Heart right ventricle (tissue), 16 donors: Measurements from ENCODE around the gene CYP3A4. TPM values are rescaled to one million over a fixed set of nuclear protein-coding genes. Genes with fewer than 3 reads are reported as not detected.

Experiments used
- ATAC-seq, 8 donors: fragments of 200-7000 bp; cut with Tn5 transposase; one replicate each; pipeline ENCODE4 v1.9.1; 2020; ENCODE audit warnings: mild to moderate bottlenecking in 8 of 8, moderate library complexity in 8 of 8, moderate number of reproducible peaks in 1 of 8
- DNase-seq, 2 donors: peaks; one replicate each; pipeline ENCODE4 v3.0.0-alpha.2; 2020
- H3K27ac ChIP-seq, 10 donors: fragments of 200-600 bp; sonication (generic) in 2 of 10; one replicate each; pipeline versions ENCODE4 v1.5.0 to v1.8.0; 2020 to 2022; ENCODE audit warnings: mild to moderate bottlenecking in 3 of 10
- H3K27me3 ChIP-seq, 7 donors: fragments of 200-600 bp; one replicate each; pipeline ENCODE4 v1.8.0; 2021 to 2022; ENCODE audit warnings: mild to moderate bottlenecking in 2 of 7
- H3K36me3 ChIP-seq, 9 donors: fragments of 200-600 bp; sonication (generic) in 1 of 9; one replicate each; pipeline versions ENCODE4 v1.5.0 to v1.8.0; 2020 to 2022; ENCODE audit warnings: mild to moderate bottlenecking in 2 of 9
- H3K4me1 ChIP-seq, 9 donors: fragments of 200-600 bp; sonication (generic) in 1 of 9; one replicate each; pipeline versions ENCODE4 v1.5.0 to v1.8.0; 2020 to 2022; ENCODE audit warnings: mild to moderate bottlenecking in 4 of 9
- H3K4me3 ChIP-seq, 10 donors: fragments of 200-600 bp; sonication (generic) in 2 of 10; one replicate each; pipeline versions ENCODE4 v1.5.0 to v1.8.0; 2020 to 2022; ENCODE audit warnings: mild to moderate bottlenecking in 7 of 10, moderate library complexity in 2 of 10
- H3K9me3 ChIP-seq, 11 donors: fragments of 200-600 bp in 10 of 11; sonication (generic) in 2 of 11; one replicate each; pipeline versions ENCODE4 v1.5.0 to v1.8.0; 2013 to 2022; ENCODE audit warnings: mild to moderate bottlenecking in 2 of 11, control low read depth in 1 of 11, moderate library complexity in 1 of 11
- WGBS, 2 donors: extraction: QIAGEN DNeasy Blood & Tissue Kit; methylation state at CpG; one replicate each; pipeline ENCODE4 v1.1.7; 2013; ENCODE audit warnings: inconsistent platforms in 1 of 2; 5-methylcytosine and 5-hydroxymethylcytosine counted together
- intact Hi-C, 10 donors: fragments of 100-400 bp; cut with DNase I; formaldehyde crosslinking; loops; one replicate each; pipeline versions ENCODE4 v1.11.1 to v1.14.2; 2022
- polyA plus RNA-seq, 2 donors: library from polyadenylated mRNA; stranded (reverse); fragments of 200-250 nt; gene quantifications; one replicate each; pipeline ENCODE4 v1.2.3, GENCODE V29; 2013
- total RNA-seq, 10 donors: library from RNA; stranded (reverse); fragmentation: NEBNext Ultra II Directional in 3 of 10; extraction: Animal tissue kit (Norgen Biotek cat#: 25700) in 3 of 10; gene quantifications; one replicate each; pipeline versions ENCODE4 v1.2.1 to v1.2.4, GENCODE V29; 2021 to 2023
- TF ChIP-seq, protein P1 (sequence below), 9 donors: fragments of 200-600 bp; sonication (generic) in 2 of 9; IDR thresholded peaks; one replicate each; pipeline versions ENCODE4 v1.5.0 to v1.8.0; 2021 to 2022; ENCODE audit warnings: antibody characterized with exemption in 9 of 9, mild to moderate bottlenecking in 5 of 9, moderate library complexity in 1 of 9
- donor health status: Arrhythmogenic right ventricular cardiomyopathy.
- donor health status: ischemic (EF 13 %, LVEDD 7.1; RV severe dilation, severe dysfunction).
- donor health status: healthy with polysubstance abuse.
- donor health status: DM: no; HTN: yes; CAD: no.
- donor health status: DM: no; HTN: no; CAD: no.
- donor health status: ischemic (EF 25% LVEDD 6.9; RV normal size, moderate dysfunction).
- donor health status: ischemic (EF 25% LVEDD 5.7; RV mildly dilated, moderate dysfunction).
- donor health status: healthy.
- donor health status: DM: yes; HTN: yes; CAD: no.
- donor health status: Ischemic cardiomyopathy.
- donor health status: ischemic (EF 35%, LVEDD 5.7; RV mildly dilated, moderate dysfunction).
- donor health status: nonischemic (EF 11% LVEDD 7.7; RV severe dilation, severe dysfunction).
- donor health status: DM: yes; HTN: yes; CAD: no.
- donor health status: PGD.
- donor health status: ischemic (EF 29% LVEDD 5.4; RV normal size, mild dysfunction).
- donor health status: nonischemic (EF 23%, LVEDD 6.1; RV moderate dilation, normal function).

Gene CYP3A4
- total and polyA plus RNA-seq, 12 donors: not detected

DNA sequence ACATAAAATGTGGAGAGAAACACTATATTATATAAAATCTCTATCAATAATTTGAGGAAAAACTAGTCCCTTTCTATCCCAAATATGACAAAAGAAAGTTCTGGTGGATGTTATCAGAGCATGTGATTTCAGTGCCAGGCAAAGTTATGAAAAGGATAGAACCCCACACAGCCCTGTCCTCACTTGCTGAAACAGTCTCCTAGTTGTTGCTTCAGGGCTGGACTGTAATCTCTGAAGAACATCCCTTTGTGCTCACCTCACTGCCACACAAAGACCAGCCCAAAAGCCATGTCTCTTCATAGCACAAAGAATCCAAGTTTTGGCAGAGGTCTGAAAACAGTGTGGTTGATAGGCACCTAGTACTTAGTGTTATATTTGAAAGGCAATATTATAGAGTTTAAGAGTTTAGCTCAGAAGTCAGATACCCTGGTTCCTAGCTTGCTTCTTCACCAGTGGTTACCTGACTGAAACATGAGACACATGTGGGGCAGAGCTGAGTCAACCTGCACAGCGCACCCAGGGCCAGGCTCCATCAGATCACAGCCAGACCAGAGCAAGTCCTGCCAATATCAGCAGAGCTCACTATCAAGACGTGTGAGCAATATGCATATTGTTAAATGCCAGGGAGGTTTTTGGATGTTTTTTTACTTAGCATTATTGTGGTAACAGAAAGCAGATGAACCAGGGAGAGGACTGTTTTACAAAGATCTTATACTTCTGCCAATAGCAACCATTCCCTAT, 74.0 kb downstream of the CYP3A4 start:
- TF ChIP-seq, protein P1, sequence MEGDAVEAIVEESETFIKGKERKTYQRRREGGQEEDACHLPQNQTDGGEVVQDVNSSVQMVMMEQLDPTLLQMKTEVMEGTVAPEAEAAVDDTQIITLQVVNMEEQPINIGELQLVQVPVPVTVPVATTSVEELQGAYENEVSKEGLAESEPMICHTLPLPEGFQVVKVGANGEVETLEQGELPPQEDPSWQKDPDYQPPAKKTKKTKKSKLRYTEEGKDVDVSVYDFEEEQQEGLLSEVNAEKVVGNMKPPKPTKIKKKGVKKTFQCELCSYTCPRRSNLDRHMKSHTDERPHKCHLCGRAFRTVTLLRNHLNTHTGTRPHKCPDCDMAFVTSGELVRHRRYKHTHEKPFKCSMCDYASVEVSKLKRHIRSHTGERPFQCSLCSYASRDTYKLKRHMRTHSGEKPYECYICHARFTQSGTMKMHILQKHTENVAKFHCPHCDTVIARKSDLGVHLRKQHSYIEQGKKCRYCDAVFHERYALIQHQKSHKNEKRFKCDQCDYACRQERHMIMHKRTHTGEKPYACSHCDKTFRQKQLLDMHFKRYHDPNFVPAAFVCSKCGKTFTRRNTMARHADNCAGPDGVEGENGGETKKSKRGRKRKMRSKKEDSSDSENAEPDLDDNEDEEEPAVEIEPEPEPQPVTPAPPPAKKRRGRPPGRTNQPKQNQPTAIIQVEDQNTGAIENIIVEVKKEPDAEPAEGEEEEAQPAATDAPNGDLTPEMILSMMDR (IDR thresholded peaks at IDR 0.05): no peak
- H3K27me3 ChIP-seq: no peaks in the 10 kb centered on the region
- H3K4me3 ChIP-seq: no peak overlapping the region
- ATAC-seq (no peak), DNase-seq (no peak)
- no peak overlapping the region for H3K27ac ChIP-seq
- intact Hi-C loops: no loop called here
- H3K4me1 ChIP-seq: no peaks in the 10 kb centered on the region
- 73 to 76% methylated on average over 2 of the region's 2 CpGs for WGBS, 2 donors
- peaks cover 0 to 42% (median 17%) of the 10 kb centered on the region in 11 donors for H3K9me3 ChIP-seq
- peaks cover 0 to 34% (median 0%) of the 10 kb centered on the region in 9 donors for H3K36me3 ChIP-seq

DNA sequence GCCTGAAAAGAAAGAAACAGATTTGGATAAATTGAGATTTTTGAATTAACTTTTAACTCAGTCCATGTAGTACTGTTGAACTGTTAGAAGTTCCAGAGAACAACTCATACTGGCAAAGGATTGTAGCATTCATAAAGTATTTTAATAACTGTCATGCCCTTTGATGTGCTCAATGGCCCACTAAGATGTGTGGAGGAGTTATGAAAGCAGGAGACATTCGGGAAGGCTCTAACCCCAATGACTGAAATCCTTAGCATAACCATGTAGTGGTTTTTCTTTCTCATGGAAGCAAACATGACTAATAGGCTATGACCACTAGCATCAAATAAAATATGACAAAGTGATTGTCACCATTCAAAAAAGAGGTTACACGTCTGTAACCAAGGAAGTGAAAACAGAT, 74.7 kb downstream of the CYP3A4 start:
- DNase-seq: no peak
- TF ChIP-seq, protein P1 (IDR thresholded peaks at IDR 0.05): no peak
- Histone ChIP-seq H3K4me1 (no peaks in the 10 kb centered on the region), H3K27ac (no peak overlapping the region), H3K36me3 (peaks cover 0 to 34% (median 0%) of the 10 kb centered on the region in 9 donors), H3K4me3 (no peak overlapping the region), H3K9me3 (peaks cover 0 to 40% (median 17%) of the 10 kb centered on the region in 11 donors), H3K27me3 (no peaks in the 10 kb centered on the region)
- intact Hi-C loops: no loop called here
- 89 to 96% methylated on average over 2 of the region's 2 CpGs for WGBS, 2 donors
- ATAC-seq: no peak

DNA sequence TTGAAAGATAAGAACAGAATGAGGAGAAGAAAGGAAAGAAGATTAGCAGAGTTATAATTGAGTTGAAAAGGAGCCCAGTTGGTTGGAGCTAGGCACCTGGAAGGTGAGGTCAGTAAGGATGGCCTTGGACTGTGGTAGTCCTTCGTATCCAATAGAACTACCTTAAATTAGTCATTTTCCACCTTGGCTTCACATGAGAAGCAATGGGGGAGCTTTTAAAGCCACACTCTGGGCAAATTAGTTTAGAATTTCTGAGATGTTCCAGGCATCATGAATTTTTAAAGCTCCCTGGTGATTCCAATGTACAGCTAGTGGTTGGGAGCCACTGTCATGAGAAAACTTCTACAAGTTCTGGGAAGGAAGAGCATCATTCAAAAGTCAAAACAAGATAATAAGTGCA, 76.9 kb downstream of the CYP3A4 start:
- Histone ChIP-seq H3K27me3 (no peaks in the 10 kb centered on the region), H3K4me3 (no peak overlapping the region), H3K4me1 (no peaks in the 10 kb centered on the region), H3K36me3 (peaks cover 0 to 34% (median 0%) of the 10 kb centered on the region in 9 donors), H3K27ac (no peak overlapping the region), H3K9me3 (peaks cover 0 to 46% (median 17%) of the 10 kb centered on the region in 11 donors)
- intact Hi-C loops: no loop called here
- ATAC-seq: no peak
- TF ChIP-seq, protein P1 (IDR thresholded peaks at IDR 0.05): no peak
- no peak for DNase-seq
- WGBS, 2 donors: 53 to 56% methylated on average over 1 of the region's 1 CpG

Other genes starting within 250 kb of the CYP3A4 start
- 1 to 10 TPM; 4.3 to 7.7 (median 5.6) TPM for gene FAM200A, start 232.1 kb downstream of the CYP3A4 start, total RNA-seq
- 1 to 10 TPM; 3.4 to 7.5 TPM for gene FAM200A, start 232.1 kb downstream of the CYP3A4 start, polyA plus RNA-seq
- 10 to 100 TPM; 27.2 to 37.6 (median 30.8) TPM for gene ZNF655, start 225.5 kb downstream of the CYP3A4 start, total RNA-seq
- gene ZNF655, start 225.5 kb downstream of the CYP3A4 start, polyA plus RNA-seq: 10 to 100 TPM; 22.0 to 54.1 TPM
- gene TMEM225B, start 185.9 kb downstream of the CYP3A4 start, total RNA-seq: under 1 TPM in 3 of 10 donors, not detected in 7; 0.20 to 0.23 (median 0.23) TPM
- under 1 TPM; 0.10 to 0.37 TPM for gene TMEM225B, start 185.9 kb downstream of the CYP3A4 start, polyA plus RNA-seq
- 10 to 100 TPM in 3 of 10 donors, 1 to 10 TPM in 7; 6.1 to 10.5 (median 7.8) TPM for gene ZSCAN25, start 167.2 kb downstream of the CYP3A4 start, total RNA-seq
- 1 to 10 TPM; 2.5 to 3.6 TPM for gene ZSCAN25, start 167.2 kb downstream of the CYP3A4 start, polyA plus RNA-seq
- not detected for gene CYP3A5, start 104.2 kb downstream of the CYP3A4 start, total RNA-seq
- gene CYP3A5, start 104.2 kb downstream of the CYP3A4 start, polyA plus RNA-seq: under 1 TPM in 1 of 2 donors, not detected in 1; 0.03 TPM
- gene CYP3A7, start 49.0 kb downstream of the CYP3A4 start, total RNA-seq: not detected
- gene CYP3A7, start 49.0 kb downstream of the CYP3A4 start, polyA plus RNA-seq: not detected
- gene CYP3A43, start 43.8 kb upstream of the CYP3A4 start, total RNA-seq: under 1 TPM in 2 of 10 donors, not detected in 8; 0.18 TPM
- gene CYP3A43, start 43.8 kb upstream of the CYP3A4 start, polyA plus RNA-seq: not detected
- gene OR2AE1, start 92.8 kb upstream of the CYP3A4 start, total RNA-seq: not detected
- gene OR2AE1, start 92.8 kb upstream of the CYP3A4 start, polyA plus RNA-seq: not detected
- 1 to 10 TPM; 5.0 to 9.6 (median 6.6) TPM for gene TRIM4, start 135.3 kb upstream of the CYP3A4 start, total RNA-seq
- gene TRIM4, start 135.3 kb upstream of the CYP3A4 start, polyA plus RNA-seq: 1 to 10 TPM; 6.8 to 8.6 TPM
- gene GJC3, start 145.4 kb upstream of the CYP3A4 start, total RNA-seq: under 1 TPM in 1 of 10 donors, not detected in 9; 0.44 TPM
- gene GJC3, start 145.4 kb upstream of the CYP3A4 start, polyA plus RNA-seq: under 1 TPM in 1 of 2 donors, not detected in 1; 0.29 TPM
- gene AZGP1, start 191.8 kb upstream of the CYP3A4 start, total RNA-seq: 100 to 1,000 TPM in 4 of 10 donors, 10 to 100 TPM in 6; 37.8 to 335 (median 74.4) TPM
- 100 to 1,000 TPM; 148 to 183 TPM for gene AZGP1, start 191.8 kb upstream of the CYP3A4 start, polyA plus RNA-seq
- gene ZKSCAN1, start 231.4 kb upstream of the CYP3A4 start, total RNA-seq: 10 to 100 TPM; 37.4 to 68.9 (median 49.7) TPM
- 10 to 100 TPM in 1 of 2 donors, 1 to 10 TPM in 1; 4.7 to 15.7 TPM for gene ZKSCAN1, start 231.4 kb upstream of the CYP3A4 start, polyA plus RNA-seq